Measurements from ENCODE around the gene BCHE.

Gene BCHE

GRCh38 chr3:165805946-165806561, 31.2 kb downstream of the BCHE start:
- TF ChIP-seq JUND (IDR thresholded peaks at IDR 0.05; ENCODE audit: low read depth): no peak
- in situ Hi-C loops (cut with HindIII; ENCODE audit: low pct_unique_long_range_greater_than_20kb, low sequenced_read_pairs): no loop called here
- DNase-seq (ENCODE audit: low read depth in 1 of 2, low spot score in 1 of 2): peak; percentile 7 to 38

- no peak for TF ChIP-seq JUND (IDR thresholded peaks at IDR 0.05; ENCODE audit: low read depth)
- in situ Hi-C loops (cut with HindIII; ENCODE audit: low pct_unique_long_range_greater_than_20kb, low sequenced_read_pairs): no loop called here
- DNase-seq (ENCODE audit: low read depth in 1 of 2, low spot score in 1 of 2): no peak
Measured at GRCh38 chr3:165803471-165803870, 33.8 kb downstream of the BCHE start.

GRCh38 chr3:165800970-165801369, 36.3 kb downstream of the BCHE start:
- no peak for TF ChIP-seq JUND (IDR thresholded peaks at IDR 0.05; ENCODE audit: low read depth)
- in situ Hi-C loops (cut with HindIII; ENCODE audit: low pct_unique_long_range_greater_than_20kb, low sequenced_read_pairs): no loop called here
- DNase-seq (ENCODE audit: low read depth in 1 of 2, low spot score in 1 of 2): no peak

GRCh38 chr3:165799026-165799425, 38.2 kb downstream of the BCHE start:
- in situ Hi-C loops (cut with HindIII; ENCODE audit: low pct_unique_long_range_greater_than_20kb, low sequenced_read_pairs): no loop called here
- DNase-seq (ENCODE audit: low read depth in 1 of 2, low spot score in 1 of 2): no peak
- no peak for TF ChIP-seq JUND (IDR thresholded peaks at IDR 0.05; ENCODE audit: low read depth)

- TF ChIP-seq JUND (IDR thresholded peaks at IDR 0.05; ENCODE audit: low read depth): no peak
- in situ Hi-C loops (cut with HindIII; ENCODE audit: low pct_unique_long_range_greater_than_20kb, low sequenced_read_pairs): no loop called here
- no peak for DNase-seq (ENCODE audit: low read depth in 1 of 2, low spot score in 1 of 2)
Measured at GRCh38 chr3:165797551-165797950, 39.7 kb downstream of the BCHE start.

GRCh38 chr3:165796701-165797100, 40.5 kb downstream of the BCHE start:
- TF ChIP-seq JUND (IDR thresholded peaks at IDR 0.05; ENCODE audit: low read depth): no peak
- DNase-seq (ENCODE audit: low read depth in 1 of 2, low spot score in 1 of 2): no peak
- in situ Hi-C loops (cut with HindIII; ENCODE audit: low pct_unique_long_range_greater_than_20kb, low sequenced_read_pairs): no loop called here

GRCh38 chr3:165788531-165788930, 48.7 kb downstream of the BCHE start:
- in situ Hi-C loops (cut with HindIII; ENCODE audit: low pct_unique_long_range_greater_than_20kb, low sequenced_read_pairs): no loop called here
- no peak for TF ChIP-seq JUND (IDR thresholded peaks at IDR 0.05; ENCODE audit: low read depth)

GRCh38 chr3:165786013-165786412, 51.2 kb downstream of the BCHE start:
- TF ChIP-seq JUND (IDR thresholded peaks at IDR 0.05; ENCODE audit: low read depth): no peak
- no peak for DNase-seq (ENCODE audit: low read depth in 1 of 2, low spot score in 1 of 2)
- in situ Hi-C loops (cut with HindIII; ENCODE audit: low pct_unique_long_range_greater_than_20kb, low sequenced_read_pairs): no loop called here

More at GRCh38 chr3:165788531-165788930, 48.7 kb downstream of the BCHE start:
- DNase-seq (ENCODE audit: low read depth in 1 of 2, low spot score in 1 of 2): no peak

GRCh38 chr3:165784337-165784736, 52.9 kb downstream of the BCHE start:
- DNase-seq (ENCODE audit: low read depth in 1 of 2, low spot score in 1 of 2): no peak
- in situ Hi-C loops (cut with HindIII; ENCODE audit: low pct_unique_long_range_greater_than_20kb, low sequenced_read_pairs): no loop called here
- no peak for TF ChIP-seq JUND (IDR thresholded peaks at IDR 0.05; ENCODE audit: low read depth)

GRCh38 chr3:165783383-165783782, 53.8 kb downstream of the BCHE start:
- no peak for DNase-seq (ENCODE audit: low read depth in 1 of 2, low spot score in 1 of 2)
- no peak for TF ChIP-seq JUND (IDR thresholded peaks at IDR 0.05; ENCODE audit: low read depth)
- in situ Hi-C loops (cut with HindIII; ENCODE audit: low pct_unique_long_range_greater_than_20kb, low sequenced_read_pairs): no loop called here

- in situ Hi-C loops (cut with HindIII; ENCODE audit: low pct_unique_long_range_greater_than_20kb, low sequenced_read_pairs): no loop called here
- no peak for TF ChIP-seq JUND (IDR thresholded peaks at IDR 0.05; ENCODE audit: low read depth)
- no peak for DNase-seq (ENCODE audit: low read depth in 1 of 2, low spot score in 1 of 2)
Measured at GRCh38 chr3:165778891-165779290, 58.3 kb downstream of the BCHE start.

GRCh38 chr3:165778456-165778855, 58.8 kb downstream of the BCHE start:
- in situ Hi-C loops (cut with HindIII; ENCODE audit: low pct_unique_long_range_greater_than_20kb, low sequenced_read_pairs): no loop called here
- DNase-seq (ENCODE audit: low read depth in 1 of 2, low spot score in 1 of 2): no peak
- TF ChIP-seq JUND (IDR thresholded peaks at IDR 0.05; ENCODE audit: low read depth): no peak

- in situ Hi-C loops (cut with HindIII; ENCODE audit: low pct_unique_long_range_greater_than_20kb, low sequenced_read_pairs): no loop called here
- DNase-seq (ENCODE audit: low read depth in 1 of 2, low spot score in 1 of 2): no peak
- no peak for TF ChIP-seq JUND (IDR thresholded peaks at IDR 0.05; ENCODE audit: low read depth)
Measured at GRCh38 chr3:165775824-165776223, 61.4 kb downstream of the BCHE start.

- in situ Hi-C loops (cut with HindIII; ENCODE audit: low pct_unique_long_range_greater_than_20kb, low sequenced_read_pairs): no loop called here
- no peak for TF ChIP-seq JUND (IDR thresholded peaks at IDR 0.05; ENCODE audit: low read depth)
Measured at GRCh38 chr3:165770781-165771180, 66.4 kb downstream of the BCHE start.

More at GRCh38 chr3:165770781-165771180, 66.4 kb downstream of the BCHE start:
- DNase-seq (ENCODE audit: low read depth in 1 of 2, low spot score in 1 of 2): peak in 1 of 2 experiments; percentile 28
